ENCODE measurements around the gene AGAP5. TPM values are rescaled to one million over a fixed set of nuclear protein-coding genes. Genes with fewer than 3 reads are reported as not detected.

The AGAP5 gene
- total and polyA plus RNA-seq, 9 of the 15 experiments (the other 6 are each of a cell fraction or from before 2014, with no cell fraction given): 0.32 to 7.5 (median 5.3) TPM

- TF ChIP-seq HDAC3 (IDR thresholded peaks at IDR 0.05; ENCODE audit: borderline replicate concordance, partially characterized antibody): peak; percentile 45
- no peak for TF ChIP-seq ZNF408 (CRISPR knock-in tag; IDR thresholded peaks at IDR 0.05; ENCODE audit: low read depth)
- no peak for TF ChIP-seq ZNF696 (CRISPR knock-in tag; conservative IDR thresholded peaks at IDR 0.05)
- TF ChIP-seq, protein P1, sequence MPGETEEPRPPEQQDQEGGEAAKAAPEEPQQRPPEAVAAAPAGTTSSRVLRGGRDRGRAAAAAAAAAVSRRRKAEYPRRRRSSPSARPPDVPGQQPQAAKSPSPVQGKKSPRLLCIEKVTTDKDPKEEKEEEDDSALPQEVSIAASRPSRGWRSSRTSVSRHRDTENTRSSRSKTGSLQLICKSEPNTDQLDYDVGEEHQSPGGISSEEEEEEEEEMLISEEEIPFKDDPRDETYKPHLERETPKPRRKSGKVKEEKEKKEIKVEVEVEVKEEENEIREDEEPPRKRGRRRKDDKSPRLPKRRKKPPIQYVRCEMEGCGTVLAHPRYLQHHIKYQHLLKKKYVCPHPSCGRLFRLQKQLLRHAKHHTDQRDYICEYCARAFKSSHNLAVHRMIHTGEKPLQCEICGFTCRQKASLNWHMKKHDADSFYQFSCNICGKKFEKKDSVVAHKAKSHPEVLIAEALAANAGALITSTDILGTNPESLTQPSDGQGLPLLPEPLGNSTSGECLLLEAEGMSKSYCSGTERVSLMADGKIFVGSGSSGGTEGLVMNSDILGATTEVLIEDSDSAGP (CRISPR knock-in tag; IDR thresholded peaks at IDR 0.05): no peak
- TF ChIP-seq, protein P2, sequence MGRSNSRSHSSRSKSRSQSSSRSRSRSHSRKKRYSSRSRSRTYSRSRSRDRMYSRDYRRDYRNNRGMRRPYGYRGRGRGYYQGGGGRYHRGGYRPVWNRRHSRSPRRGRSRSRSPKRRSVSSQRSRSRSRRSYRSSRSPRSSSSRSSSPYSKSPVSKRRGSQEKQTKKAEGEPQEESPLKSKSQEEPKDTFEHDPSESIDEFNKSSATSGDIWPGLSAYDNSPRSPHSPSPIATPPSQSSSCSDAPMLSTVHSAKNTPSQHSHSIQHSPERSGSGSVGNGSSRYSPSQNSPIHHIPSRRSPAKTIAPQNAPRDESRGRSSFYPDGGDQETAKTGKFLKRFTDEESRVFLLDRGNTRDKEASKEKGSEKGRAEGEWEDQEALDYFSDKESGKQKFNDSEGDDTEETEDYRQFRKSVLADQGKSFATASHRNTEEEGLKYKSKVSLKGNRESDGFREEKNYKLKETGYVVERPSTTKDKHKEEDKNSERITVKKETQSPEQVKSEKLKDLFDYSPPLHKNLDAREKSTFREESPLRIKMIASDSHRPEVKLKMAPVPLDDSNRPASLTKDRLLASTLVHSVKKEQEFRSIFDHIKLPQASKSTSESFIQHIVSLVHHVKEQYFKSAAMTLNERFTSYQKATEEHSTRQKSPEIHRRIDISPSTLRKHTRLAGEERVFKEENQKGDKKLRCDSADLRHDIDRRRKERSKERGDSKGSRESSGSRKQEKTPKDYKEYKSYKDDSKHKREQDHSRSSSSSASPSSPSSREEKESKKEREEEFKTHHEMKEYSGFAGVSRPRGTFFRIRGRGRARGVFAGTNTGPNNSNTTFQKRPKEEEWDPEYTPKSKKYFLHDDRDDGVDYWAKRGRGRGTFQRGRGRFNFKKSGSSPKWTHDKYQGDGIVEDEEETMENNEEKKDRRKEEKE (IDR thresholded peaks at IDR 0.05; ENCODE audit: borderline replicate concordance in 1 of 2, control insufficient read depth in 1 of 2, low read depth in 2 of 2, low read length in 1 of 2): peak in 1 of 2 experiments; percentile 48; a peak in 1 of 4 replicates
- no peak for TF ChIP-seq RBM15 (IDR thresholded peaks at IDR 0.05; ENCODE audit: insufficient read depth, low read length)
- no peak for TF ChIP-seq ZNF609 (CRISPR knock-in tag; IDR thresholded peaks at IDR 0.05; ENCODE audit: borderline replicate concordance)
- TF ChIP-seq, protein P3, sequence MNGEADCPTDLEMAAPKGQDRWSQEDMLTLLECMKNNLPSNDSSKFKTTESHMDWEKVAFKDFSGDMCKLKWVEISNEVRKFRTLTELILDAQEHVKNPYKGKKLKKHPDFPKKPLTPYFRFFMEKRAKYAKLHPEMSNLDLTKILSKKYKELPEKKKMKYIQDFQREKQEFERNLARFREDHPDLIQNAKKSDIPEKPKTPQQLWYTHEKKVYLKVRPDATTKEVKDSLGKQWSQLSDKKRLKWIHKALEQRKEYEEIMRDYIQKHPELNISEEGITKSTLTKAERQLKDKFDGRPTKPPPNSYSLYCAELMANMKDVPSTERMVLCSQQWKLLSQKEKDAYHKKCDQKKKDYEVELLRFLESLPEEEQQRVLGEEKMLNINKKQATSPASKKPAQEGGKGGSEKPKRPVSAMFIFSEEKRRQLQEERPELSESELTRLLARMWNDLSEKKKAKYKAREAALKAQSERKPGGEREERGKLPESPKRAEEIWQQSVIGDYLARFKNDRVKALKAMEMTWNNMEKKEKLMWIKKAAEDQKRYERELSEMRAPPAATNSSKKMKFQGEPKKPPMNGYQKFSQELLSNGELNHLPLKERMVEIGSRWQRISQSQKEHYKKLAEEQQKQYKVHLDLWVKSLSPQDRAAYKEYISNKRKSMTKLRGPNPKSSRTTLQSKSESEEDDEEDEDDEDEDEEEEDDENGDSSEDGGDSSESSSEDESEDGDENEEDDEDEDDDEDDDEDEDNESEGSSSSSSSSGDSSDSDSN (IDR thresholded peaks at IDR 0.05; ENCODE audit: borderline replicate concordance in 1 of 2, low read depth in 2 of 2, low read length in 2 of 2): no peak
- TF ChIP-seq GTF2E2 (tag; IDR thresholded peaks at IDR 0.05): peak; percentile 88
- no peak for TF ChIP-seq CBX8 (IDR thresholded peaks at IDR 0.05; ENCODE audit: borderline replicate concordance, extremely low read depth, low read depth, low read length, poor library complexity, severe bottlenecking)
- TF ChIP-seq SIRT6 (IDR thresholded peaks at IDR 0.05; ENCODE audit: low read depth, low read length): no peak
- TF ChIP-seq ZBTB7A (IDR thresholded peaks at IDR 0.05; ENCODE audit: borderline replicate concordance, control insufficient read depth, low read depth, low read length): no peak
Observed at GRCh38 chr10:73625884-73626752, 71.8 kb downstream of the AGAP5 start (continued).
